Nephron progenitor cell (in vitro differentiated cells): Measurements from ENCODE around the gene TAS1R1.

Source experiments
- DNase-seq: peaks from one replicate; pipeline ENCODE4 v3.0.0; 2021
- H3K27ac Mint-ChIP-seq: 2 replicates; pipeline ENCODE4 v1.8.0; 2021; ENCODE audit warnings: mild to moderate bottlenecking, moderate library complexity, mixed read lengths
- H3K27me3 Mint-ChIP-seq: 2 replicates; pipeline ENCODE4 v1.8.0; 2021; ENCODE audit warnings: mild to moderate bottlenecking, low read depth, mixed read lengths; ENCODE audit not compliant: poor library complexity
- H3K36me3 Mint-ChIP-seq: 2 replicates; pipeline ENCODE4 v1.8.0; 2021; ENCODE audit warnings: low read depth, mixed read lengths
- H3K4me1 Mint-ChIP-seq: 2 replicates; pipeline ENCODE4 v1.8.0; 2021; ENCODE audit warnings: mixed read lengths
- H3K4me3 Mint-ChIP-seq: 2 replicates; pipeline ENCODE4 v1.8.0; 2021; ENCODE audit warnings: mild to moderate bottlenecking, moderate library complexity, mixed read lengths
- H3K9me3 Mint-ChIP-seq: 2 replicates; pipeline ENCODE4 v1.8.0; 2021; ENCODE audit warnings: mild to moderate bottlenecking, moderate library complexity, mixed read lengths
- TF ChIP-seq, protein P1 (sequence below): fragments of 200-600 bp; sonication (generic); IDR thresholded peaks from 2 replicates; pipeline ENCODE4 v1.5.0; 2021; ENCODE audit warnings: antibody characterized with exemption

TAS1R1 gene

GRCh38 chr1:6612641-6613360, 57.7 kb downstream of the TAS1R1 start:
- TF ChIP-seq, protein P1, sequence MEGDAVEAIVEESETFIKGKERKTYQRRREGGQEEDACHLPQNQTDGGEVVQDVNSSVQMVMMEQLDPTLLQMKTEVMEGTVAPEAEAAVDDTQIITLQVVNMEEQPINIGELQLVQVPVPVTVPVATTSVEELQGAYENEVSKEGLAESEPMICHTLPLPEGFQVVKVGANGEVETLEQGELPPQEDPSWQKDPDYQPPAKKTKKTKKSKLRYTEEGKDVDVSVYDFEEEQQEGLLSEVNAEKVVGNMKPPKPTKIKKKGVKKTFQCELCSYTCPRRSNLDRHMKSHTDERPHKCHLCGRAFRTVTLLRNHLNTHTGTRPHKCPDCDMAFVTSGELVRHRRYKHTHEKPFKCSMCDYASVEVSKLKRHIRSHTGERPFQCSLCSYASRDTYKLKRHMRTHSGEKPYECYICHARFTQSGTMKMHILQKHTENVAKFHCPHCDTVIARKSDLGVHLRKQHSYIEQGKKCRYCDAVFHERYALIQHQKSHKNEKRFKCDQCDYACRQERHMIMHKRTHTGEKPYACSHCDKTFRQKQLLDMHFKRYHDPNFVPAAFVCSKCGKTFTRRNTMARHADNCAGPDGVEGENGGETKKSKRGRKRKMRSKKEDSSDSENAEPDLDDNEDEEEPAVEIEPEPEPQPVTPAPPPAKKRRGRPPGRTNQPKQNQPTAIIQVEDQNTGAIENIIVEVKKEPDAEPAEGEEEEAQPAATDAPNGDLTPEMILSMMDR = no peak
- DNase-seq = no peak
- Mint-ChIP-seq H3K4me1 (peaks cover 34% of the 10 kb centered on the region), H3K27me3 (peaks cover 3% of the 10 kb centered on the region), H3K4me3 (peak overlapping the region; percentile 90), H3K9me3 (no peaks in the 10 kb centered on the region), H3K36me3 (peaks cover 9% of the 10 kb centered on the region), H3K27ac (peak overlapping the region; percentile 87)

GRCh38 chr1:6613361-6614018, 58.4 kb downstream of the TAS1R1 start, which contains the start of gene PHF13:
PHF13 (plus strand) TSS chr1:6613731; CDS start chr1:6614067, 336 bp downstream.
- peak; percentile 100 for DNase-seq
- Mint-ChIP-seq H3K4me1 (peaks cover 34% of the 10 kb centered on the region), H3K4me3 (peak within 1 kb of the TSS; percentile 90), H3K36me3 (peaks cover 9% of the 10 kb centered on the region), H3K27ac (peak within 1 kb of the TSS; percentile 87), H3K27me3 (peaks cover 3% of the 10 kb centered on the region), H3K9me3 (no peaks in the 10 kb centered on the region)
- TF ChIP-seq, protein P1 = no peak

DNA sequence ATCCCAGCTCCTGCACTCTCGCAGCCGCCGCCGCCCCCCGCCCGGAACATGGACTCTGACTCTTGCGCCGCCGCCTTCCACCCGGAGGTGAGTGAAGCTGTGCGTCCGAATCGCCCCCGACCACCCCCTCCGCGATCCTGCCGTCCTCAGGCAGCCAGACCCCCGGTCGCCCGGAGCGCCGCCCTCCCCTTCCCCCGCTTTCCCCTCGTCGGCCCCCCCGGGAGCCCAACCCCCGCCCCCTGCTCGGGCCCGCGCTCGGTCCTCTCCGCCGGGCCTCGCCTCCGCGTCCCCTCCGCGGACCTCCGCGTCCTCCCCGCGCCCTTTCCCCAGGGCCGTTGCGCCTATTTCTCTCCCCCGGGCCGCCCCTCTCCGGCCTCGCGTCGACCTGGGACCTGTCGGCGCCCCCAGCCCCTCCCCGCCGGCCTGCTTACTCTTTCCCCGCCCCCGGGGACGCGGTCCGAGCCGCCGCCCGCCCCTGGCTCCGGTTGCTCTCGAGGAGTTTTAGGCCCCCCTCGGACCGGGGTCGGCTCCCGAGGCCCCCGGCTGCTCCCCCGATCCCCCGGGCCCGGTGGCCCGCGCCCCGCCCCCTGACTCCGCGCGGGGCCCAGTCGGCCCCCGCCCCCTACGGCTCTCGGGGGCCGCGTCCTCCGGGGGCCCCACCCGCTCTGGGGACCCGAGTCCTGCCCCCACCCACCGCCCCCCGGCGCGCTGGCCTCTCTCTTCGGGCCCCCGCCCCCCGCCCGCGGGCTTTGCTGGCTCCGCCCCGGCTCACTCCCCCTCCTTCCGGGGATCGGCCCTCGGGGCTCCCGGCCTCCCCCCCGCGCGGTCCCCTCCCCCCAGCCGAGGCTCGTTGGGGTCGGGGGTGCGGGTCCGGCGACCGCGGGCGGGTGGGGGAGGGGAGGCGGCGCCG, 59.2 kb downstream of the TAS1R1 start:
- TF ChIP-seq, protein P1 = no peak
- Mint-ChIP-seq H3K4me3 (peak overlapping the region; percentile 80), H3K27me3 (peaks cover 3% of the 10 kb centered on the region), H3K36me3 (peaks cover 16% of the 10 kb centered on the region), H3K9me3 (no peaks in the 10 kb centered on the region), H3K4me1 (peaks cover 33% of the 10 kb centered on the region), H3K27ac (no peak overlapping the region)
- peak; percentile 72 for DNase-seq

- H3K36me3 Mint-ChIP-seq = peaks cover 24% of the 10 kb centered on the region
- H3K4me1 Mint-ChIP-seq = peaks cover 29% of the 10 kb centered on the region
- H3K9me3 Mint-ChIP-seq = no peaks in the 10 kb centered on the region
- TF ChIP-seq, protein P1 = no peak
- peak overlapping the region; percentile 94 for H3K27ac Mint-ChIP-seq
- H3K27me3 Mint-ChIP-seq = peaks cover 3% of the 10 kb centered on the region
- peak overlapping the region; percentile 88 for H3K4me3 Mint-ChIP-seq
- DNase-seq = peak; percentile 51
These were observed 60.0 kb downstream of the TAS1R1 start for GRCh38 chr1:6614929-6615785.

GRCh38 chr1:6619045-6619444, 63.9 kb downstream of the TAS1R1 start:
- Mint-ChIP-seq H3K9me3 (no peaks in the 10 kb centered on the region), H3K36me3 (peaks cover 50% of the 10 kb centered on the region), H3K4me3 (no peak overlapping the region), H3K27ac (no peak overlapping the region), H3K4me1 (peaks cover 38% of the 10 kb centered on the region), H3K27me3 (no peaks in the 10 kb centered on the region)
- DNase-seq = no peak
- TF ChIP-seq, protein P1 = no peak
